ENCODE results near the gene DSTN. TPM values are rescaled to one million over a fixed set of nuclear protein-coding genes. Genes with fewer than 3 reads are reported as not detected.

Gene DSTN
- total and polyA plus RNA-seq, 2 experiments from 2014 or later = 162 to 459 TPM

DNA sequence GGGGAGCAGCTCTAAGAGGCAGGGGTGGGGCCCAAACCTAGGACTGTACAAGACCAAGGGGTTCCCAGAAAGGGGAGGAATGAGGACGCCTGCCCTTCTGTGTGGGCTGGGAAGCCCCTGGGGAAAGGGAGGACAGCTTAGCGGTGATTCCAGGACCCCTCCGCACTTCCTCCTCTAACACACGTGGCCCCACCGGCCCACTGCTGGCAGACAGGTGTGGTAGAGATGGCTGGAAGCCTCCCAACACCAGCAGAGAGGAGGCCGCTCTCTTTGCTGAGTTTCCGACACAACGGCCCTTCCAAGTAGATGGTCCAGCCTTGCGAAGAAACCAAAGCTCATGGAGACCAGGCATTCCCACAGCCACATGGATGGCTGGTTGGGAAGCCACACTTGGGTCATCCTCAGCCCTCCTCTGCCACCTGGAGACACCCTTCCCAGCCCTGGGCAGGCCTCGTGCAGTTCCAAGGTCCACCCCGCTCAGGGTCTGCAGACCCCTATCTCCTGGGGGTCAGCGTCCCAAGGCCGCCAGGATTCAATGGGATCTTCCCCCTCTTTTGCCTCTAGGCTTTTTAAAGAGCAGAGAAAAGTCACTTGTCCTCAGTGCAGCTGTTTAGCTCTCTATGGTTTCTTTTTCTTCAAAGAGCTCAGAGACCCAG lies 68.2 kb downstream of the DSTN start:
- no peak overlapping the region for H3K27ac ChIP-seq (ENCODE audit: low read depth)
- H3K4me3 ChIP-seq = no peak overlapping the region
- peak overlapping the region; percentile 38; the same call in 1 of the 2 replicates for H3K27ac Mint-ChIP-seq
- no peak overlapping the region for H3K4me3 Mint-ChIP-seq
- no peaks in the 10 kb centered on the region for H4K20me1 ChIP-seq (replicated peaks; ENCODE audit: insufficient read depth)
- H3K9me2 ChIP-seq (ENCODE audit: insufficient read depth) = no peaks in the 10 kb centered on the region
- H3K27me3 ChIP-seq (ENCODE audit: insufficient read depth) = no peaks in the 10 kb centered on the region
- peaks cover 42% of the 10 kb centered on the region for H3K36me3 Mint-ChIP-seq (ENCODE audit: low read depth)
- no peak for ATAC-seq
- H3F3A ChIP-seq (replicated peaks; ENCODE audit: low read depth) = no peaks in the 10 kb centered on the region
- peaks cover 13% of the 10 kb centered on the region for H3K79me2 ChIP-seq (replicated peaks; ENCODE audit: insufficient read depth)
- no peak overlapping the region for H2AFZ ChIP-seq
- H3K4me1 ChIP-seq (ENCODE audit: insufficient read depth) = no peaks in the 10 kb centered on the region
- DNase-seq (ENCODE audit: low spot score) = no peak
- H3K4me1 Mint-ChIP-seq = peaks cover 11% of the 10 kb centered on the region; the same call in 2 of the 3 replicates
- no peaks in the 10 kb centered on the region; the same call in 2 of the 3 replicates for H3K9me3 Mint-ChIP-seq
- TF ChIP-seq EZH2phosphoT487 (IDR thresholded peaks at IDR 0.05; ENCODE audit: unreplicated experiment) (no peak), STAT1 (IDR thresholded peaks at IDR 0.05; ENCODE audit: unreplicated experiment) (no peak), CREB1 (CRISPR knock-in tag; IDR thresholded peaks at IDR 0.05; ENCODE audit: low read depth) (no peak), JUNB (IDR thresholded peaks at IDR 0.05; ENCODE audit: unreplicated experiment) (no peak), ZNF331 (CRISPR knock-in tag; IDR thresholded peaks at IDR 0.05; ENCODE audit: low read depth) (no peak), EZH2 (IDR thresholded peaks at IDR 0.05; ENCODE audit: low read depth, unreplicated experiment) (no peak), ZNF114 (CRISPR knock-in tag; IDR thresholded peaks at IDR 0.05) (no peak), NANOG (IDR thresholded peaks at IDR 0.05; ENCODE audit: borderline replicate concordance) (no peak), POLR2AphosphoS5 (IDR thresholded peaks at IDR 0.05; ENCODE audit: low read depth) (no peak)
- TF ChIP-seq, protein P1, sequence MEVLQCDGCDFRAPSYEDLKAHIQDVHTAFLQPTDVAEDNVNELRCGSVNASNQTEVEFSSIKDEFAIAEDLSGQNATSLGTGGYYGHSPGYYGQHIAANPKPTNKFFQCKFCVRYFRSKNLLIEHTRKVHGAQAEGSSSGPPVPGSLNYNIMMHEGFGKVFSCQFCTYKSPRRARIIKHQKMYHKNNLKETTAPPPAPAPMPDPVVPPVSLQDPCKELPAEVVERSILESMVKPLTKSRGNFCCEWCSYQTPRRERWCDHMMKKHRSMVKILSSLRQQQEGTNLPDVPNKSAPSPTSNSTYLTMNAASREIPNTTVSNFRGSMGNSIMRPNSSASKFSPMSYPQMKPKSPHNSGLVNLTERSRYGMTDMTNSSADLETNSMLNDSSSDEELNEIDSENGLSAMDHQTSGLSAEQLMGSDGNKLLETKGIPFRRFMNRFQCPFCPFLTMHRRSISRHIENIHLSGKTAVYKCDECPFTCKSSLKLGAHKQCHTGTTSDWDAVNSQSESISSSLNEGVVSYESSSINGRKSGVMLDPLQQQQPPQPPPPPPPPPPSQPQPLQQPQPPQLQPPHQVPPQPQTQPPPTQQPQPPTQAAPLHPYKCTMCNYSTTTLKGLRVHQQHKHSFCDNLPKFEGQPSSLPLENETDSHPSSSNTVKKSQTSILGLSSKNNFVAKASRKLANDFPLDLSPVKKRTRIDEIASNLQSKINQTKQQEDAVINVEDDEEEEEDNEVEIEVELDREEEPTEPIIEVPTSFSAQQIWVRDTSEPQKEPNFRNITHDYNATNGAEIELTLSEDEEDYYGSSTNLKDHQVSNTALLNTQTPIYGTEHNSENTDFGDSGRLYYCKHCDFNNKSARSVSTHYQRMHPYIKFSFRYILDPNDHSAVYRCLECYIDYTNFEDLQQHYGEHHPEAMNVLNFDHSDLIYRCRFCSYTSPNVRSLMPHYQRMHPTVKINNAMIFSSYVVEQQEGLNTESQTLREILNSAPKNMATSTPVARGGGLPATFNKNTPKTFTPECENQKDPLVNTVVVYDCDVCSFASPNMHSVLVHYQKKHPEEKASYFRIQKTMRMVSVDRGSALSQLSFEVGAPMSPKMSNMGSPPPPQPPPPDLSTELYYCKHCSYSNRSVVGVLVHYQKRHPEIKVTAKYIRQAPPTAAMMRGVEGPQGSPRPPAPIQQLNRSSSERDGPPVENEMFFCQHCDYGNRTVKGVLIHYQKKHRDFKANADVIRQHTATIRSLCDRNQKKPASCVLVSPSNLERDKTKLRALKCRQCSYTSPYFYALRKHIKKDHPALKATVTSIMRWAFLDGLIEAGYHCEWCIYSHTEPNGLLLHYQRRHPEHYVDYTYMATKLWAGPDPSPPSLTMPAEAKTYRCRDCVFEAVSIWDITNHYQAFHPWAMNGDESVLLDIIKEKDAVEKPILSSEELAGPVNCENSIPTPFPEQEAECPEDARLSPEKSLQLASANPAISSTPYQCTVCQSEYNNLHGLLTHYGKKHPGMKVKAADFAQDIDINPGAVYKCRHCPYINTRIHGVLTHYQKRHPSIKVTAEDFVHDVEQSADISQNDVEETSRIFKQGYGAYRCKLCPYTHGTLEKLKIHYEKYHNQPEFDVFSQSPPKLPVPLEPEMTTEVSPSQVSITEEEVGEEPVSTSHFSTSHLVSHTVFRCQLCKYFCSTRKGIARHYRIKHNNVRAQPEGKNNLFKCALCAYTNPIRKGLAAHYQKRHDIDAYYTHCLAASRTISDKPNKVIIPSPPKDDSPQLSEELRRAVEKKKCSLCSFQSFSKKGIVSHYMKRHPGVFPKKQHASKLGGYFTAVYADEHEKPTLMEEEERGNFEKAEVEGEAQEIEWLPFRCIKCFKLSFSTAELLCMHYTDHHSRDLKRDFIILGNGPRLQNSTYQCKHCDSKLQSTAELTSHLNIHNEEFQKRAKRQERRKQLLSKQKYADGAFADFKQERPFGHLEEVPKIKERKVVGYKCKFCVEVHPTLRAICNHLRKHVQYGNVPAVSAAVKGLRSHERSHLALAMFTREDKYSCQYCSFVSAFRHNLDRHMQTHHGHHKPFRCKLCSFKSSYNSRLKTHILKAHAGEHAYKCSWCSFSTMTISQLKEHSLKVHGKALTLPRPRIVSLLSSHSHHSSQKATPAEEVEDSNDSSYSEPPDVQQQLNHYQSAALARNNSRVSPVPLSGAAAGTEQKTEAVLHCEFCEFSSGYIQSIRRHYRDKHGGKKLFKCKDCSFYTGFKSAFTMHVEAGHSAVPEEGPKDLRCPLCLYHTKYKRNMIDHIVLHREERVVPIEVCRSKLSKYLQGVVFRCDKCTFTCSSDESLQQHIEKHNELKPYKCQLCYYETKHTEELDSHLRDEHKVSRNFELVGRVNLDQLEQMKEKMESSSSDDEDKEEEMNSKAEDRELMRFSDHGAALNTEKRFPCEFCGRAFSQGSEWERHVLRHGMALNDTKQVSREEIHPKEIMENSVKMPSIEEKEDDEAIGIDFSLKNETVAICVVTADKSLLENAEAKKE (CRISPR knock-in tag; IDR thresholded peaks at IDR 0.05) = no peak
- TF ChIP-seq, protein P2, sequence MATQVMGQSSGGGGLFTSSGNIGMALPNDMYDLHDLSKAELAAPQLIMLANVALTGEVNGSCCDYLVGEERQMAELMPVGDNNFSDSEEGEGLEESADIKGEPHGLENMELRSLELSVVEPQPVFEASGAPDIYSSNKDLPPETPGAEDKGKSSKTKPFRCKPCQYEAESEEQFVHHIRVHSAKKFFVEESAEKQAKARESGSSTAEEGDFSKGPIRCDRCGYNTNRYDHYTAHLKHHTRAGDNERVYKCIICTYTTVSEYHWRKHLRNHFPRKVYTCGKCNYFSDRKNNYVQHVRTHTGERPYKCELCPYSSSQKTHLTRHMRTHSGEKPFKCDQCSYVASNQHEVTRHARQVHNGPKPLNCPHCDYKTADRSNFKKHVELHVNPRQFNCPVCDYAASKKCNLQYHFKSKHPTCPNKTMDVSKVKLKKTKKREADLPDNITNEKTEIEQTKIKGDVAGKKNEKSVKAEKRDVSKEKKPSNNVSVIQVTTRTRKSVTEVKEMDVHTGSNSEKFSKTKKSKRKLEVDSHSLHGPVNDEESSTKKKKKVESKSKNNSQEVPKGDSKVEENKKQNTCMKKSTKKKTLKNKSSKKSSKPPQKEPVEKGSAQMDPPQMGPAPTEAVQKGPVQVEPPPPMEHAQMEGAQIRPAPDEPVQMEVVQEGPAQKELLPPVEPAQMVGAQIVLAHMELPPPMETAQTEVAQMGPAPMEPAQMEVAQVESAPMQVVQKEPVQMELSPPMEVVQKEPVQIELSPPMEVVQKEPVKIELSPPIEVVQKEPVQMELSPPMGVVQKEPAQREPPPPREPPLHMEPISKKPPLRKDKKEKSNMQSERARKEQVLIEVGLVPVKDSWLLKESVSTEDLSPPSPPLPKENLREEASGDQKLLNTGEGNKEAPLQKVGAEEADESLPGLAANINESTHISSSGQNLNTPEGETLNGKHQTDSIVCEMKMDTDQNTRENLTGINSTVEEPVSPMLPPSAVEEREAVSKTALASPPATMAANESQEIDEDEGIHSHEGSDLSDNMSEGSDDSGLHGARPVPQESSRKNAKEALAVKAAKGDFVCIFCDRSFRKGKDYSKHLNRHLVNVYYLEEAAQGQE (IDR thresholded peaks at IDR 0.05; ENCODE audit: unreplicated experiment) = no peak
- TF ChIP-seq, protein P3, sequence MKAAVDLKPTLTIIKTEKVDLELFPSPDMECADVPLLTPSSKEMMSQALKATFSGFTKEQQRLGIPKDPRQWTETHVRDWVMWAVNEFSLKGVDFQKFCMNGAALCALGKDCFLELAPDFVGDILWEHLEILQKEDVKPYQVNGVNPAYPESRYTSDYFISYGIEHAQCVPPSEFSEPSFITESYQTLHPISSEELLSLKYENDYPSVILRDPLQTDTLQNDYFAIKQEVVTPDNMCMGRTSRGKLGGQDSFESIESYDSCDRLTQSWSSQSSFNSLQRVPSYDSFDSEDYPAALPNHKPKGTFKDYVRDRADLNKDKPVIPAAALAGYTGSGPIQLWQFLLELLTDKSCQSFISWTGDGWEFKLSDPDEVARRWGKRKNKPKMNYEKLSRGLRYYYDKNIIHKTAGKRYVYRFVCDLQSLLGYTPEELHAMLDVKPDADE (IDR thresholded peaks at IDR 0.05) = no peak
- TF ChIP-seq, protein P4, sequence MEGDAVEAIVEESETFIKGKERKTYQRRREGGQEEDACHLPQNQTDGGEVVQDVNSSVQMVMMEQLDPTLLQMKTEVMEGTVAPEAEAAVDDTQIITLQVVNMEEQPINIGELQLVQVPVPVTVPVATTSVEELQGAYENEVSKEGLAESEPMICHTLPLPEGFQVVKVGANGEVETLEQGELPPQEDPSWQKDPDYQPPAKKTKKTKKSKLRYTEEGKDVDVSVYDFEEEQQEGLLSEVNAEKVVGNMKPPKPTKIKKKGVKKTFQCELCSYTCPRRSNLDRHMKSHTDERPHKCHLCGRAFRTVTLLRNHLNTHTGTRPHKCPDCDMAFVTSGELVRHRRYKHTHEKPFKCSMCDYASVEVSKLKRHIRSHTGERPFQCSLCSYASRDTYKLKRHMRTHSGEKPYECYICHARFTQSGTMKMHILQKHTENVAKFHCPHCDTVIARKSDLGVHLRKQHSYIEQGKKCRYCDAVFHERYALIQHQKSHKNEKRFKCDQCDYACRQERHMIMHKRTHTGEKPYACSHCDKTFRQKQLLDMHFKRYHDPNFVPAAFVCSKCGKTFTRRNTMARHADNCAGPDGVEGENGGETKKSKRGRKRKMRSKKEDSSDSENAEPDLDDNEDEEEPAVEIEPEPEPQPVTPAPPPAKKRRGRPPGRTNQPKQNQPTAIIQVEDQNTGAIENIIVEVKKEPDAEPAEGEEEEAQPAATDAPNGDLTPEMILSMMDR (conservative IDR thresholded peaks at IDR 0.05; ENCODE audit: low read depth in 2 of 2) = no peak
- H3K36me3 ChIP-seq (ENCODE audit: insufficient read depth) = peaks cover 3% of the 10 kb centered on the region; the same call in 1 of the 2 replicates
- peaks cover 9% of the 10 kb centered on the region for H3K27me3 Mint-ChIP-seq (ENCODE audit: insufficient read depth, low read depth, poor library complexity)
- H3K4me2 ChIP-seq = no peak overlapping the region

Data from GM23338 (cell line).